Hematopoietic multipotent progenitor cell treated with erythropoietin and hydrocortisone succinate and interleukin-3 and kit ligand, for 6 days (in vitro differentiated cells): ENCODE data around the gene CDK5.

Experiments used
- DNase-seq: peaks from one replicate; pipeline ENCODE4 v3.0.0-alpha.2; 2015

CDK5 gene

DNA sequence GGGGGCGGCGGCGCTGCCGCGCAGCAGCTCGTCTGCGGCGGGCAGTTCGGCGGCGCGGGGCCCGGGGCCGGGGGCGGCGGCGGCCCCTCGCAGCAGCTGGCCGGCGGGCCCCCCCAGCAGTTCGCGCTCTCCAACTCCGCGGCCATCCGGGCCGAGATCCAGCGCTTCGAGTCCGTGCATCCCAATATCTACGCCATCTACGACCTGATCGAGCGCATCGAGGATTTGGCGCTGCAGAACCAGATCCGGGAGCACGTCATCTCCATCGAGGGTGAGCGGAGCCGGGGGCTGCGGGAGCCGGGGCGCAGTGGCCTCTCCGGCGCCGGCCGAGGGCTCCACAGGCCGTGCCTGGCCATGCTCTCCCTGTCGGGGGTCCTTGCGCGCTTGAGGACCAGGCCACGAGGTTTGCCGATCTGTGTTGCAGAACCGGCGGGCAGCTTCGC is 29.1 kb upstream of the CDK5 start:
- peak; percentile 45 for DNase-seq

DNA sequence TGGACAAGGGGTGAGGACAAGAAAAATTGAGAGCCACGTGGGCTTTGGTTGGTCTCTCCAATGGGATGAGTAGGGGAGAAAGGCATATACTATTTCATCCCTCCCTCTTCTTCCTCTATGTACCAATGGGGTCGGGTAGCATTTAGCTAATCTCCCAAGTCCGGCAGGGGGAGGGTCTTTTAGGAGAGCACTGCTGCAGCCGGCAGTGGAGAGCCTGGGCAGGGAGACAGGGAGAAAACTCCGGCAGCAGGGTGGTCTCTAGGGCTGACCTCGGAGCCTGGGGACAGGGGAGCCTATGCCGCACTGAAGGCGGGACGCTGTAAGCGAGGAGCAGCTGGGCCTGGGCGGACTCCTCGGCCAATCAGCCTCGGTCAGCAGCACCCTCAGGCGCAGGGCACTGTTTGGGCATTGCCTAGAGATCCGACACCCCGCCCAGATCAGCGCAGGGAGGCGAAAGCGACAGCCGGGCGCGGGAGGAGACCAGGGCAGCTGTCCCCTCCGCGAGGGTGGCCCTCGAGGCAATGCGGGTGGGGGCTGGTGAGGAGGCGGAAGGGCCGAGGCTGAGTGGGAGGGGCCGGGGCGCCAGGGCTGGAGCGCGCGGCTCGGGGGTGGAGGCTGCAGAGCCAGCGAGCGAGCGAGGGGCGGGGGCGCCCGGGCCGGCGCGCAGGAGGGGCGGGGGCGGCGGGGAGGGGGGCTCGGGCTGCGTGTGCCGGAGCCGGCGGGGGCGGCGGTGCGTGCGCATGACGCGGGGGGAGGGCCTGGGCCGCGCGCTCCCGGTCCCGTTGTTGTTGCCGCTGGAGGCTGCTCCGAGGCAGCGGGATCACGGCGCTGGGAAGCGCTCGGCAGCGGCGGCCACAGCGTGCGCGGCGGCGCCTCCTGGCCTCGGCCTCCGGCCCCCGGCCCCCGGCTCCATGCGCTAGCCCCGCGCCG is 28.3 kb upstream of the CDK5 start, which contains the start of gene AGAP3:
TSS of gene AGAP3 (plus strand) at position 785 of the 930 bp plus-strand sequence. CDS start 267 bp downstream, outside the sequence.
- peak; percentile 82 for DNase-seq

DNA sequence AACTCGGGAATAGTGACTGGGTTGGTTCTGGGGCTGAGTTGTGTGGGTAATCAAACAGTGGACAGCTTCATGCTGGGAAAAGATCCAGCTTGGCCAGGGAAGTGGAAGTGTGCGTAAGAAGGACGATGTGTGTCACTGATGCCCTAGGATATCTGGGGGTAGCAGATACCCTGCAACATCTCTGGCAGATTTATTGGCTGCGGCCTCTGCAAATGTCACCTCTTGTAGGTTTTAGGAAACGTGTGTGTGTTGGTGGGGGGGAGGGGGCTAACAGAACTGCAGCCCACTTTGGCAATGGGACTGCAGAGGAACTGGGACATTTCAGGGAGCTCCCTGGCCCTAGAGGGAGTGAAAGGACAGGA is 27.6 kb upstream of the CDK5 start:
- DNase-seq = no peak

DNA sequence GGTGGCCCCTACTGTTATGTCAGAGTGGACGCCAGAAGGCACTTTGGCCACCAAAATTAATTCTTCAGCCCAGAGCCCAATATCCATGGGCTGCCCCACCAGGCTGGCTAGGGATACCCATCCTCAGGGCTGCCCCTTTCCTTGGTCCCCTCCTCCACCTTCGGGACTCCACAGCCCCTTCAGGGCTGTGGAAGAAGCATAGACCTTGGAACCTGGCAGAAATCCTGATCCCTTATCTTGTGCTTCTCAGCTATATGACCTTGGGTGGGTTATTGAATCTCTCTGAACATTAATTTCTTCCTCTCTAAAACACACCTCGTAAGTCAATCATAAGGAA is 26.1 kb upstream of the CDK5 start:
- DNase-seq = no peak

DNA sequence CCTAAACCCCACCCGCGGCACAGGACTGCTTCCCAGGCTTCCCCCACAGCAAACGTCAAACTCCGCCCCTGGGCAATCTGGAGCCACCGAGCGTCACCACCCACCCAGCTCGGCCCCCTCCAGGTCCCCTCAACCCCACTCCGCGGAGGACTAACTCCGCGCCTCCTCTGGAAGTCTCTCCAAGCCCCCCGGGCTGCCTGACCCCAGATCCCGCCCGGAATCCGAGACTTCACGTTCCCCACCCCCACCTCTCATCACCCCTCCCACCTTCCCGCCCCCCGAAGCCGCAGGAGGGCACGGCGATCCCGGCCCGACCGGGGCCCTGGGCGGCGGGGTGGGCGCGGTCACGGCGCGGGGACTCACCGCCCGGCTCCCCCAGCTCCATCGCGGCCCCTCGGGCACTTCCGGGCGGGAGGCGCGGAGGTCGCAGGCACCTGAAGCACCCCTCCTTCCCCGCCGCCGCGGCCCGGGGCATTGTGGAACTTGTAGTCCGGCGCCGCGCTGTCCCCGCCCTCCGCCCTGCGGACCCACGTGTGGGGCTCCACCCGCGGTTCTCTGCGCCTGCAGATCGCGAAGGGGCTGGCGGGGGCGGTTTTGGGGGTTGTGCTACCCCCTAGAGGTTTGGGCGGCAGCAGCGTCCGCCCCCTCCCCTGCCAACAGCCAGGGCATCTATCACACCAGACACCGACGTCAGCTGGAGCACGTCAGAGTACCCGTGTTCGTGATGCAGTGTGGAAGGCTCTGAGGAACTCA is 25.6 kb upstream of the CDK5 start, which contains the start of gene TMUB1:
TSS of gene TMUB1 (minus strand) at position 423 of the 753 bp plus-strand sequence. CDS start 930 bp downstream, outside the sequence.
- peak; percentile 82 for DNase-seq

DNA sequence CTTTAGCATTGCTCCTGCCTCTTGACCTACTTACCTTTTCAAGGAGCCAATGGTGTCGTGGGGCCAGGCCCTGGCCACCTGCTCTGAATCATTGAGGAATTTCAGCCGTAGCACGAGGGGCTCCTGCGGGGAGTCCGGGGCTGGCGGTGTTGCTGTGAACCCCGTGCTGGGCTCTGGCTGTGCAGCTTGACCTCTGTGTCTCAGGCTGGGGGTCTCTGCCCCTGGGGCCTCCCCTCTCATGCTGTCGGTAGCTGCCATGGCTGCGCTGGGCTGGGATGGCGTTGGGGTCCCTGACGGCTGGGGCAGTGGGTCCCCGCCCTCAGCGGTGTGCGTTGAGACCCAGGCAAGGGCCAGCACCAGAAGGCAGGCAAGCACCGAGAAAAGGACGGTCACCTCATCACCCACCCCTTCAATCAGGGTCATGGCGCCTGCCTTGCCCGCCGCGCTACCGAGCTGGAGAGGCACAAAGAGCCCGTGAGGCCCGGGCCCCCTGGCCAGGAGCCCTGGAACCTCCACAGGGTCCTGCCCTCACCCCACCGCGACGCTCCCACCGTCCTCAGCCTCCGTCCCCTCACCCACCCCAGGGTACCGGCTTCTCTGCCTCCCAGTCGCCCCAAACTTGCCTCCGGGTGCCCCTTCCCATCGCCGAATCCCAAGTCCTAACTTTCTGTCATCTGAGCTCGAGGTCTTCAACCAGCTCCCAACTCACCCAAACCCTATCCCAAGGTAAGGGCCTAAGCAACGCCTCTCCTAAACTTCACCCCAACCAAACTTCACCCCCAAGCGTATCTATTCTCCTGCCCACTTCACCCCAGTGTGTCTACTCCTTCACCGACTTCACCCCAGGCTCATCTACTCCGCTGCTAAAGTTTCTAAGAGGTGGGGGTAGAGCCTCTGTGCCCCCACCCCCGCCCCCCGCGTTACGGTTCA is 24.7 kb upstream of the CDK5 start:
- no peak for DNase-seq

DNA sequence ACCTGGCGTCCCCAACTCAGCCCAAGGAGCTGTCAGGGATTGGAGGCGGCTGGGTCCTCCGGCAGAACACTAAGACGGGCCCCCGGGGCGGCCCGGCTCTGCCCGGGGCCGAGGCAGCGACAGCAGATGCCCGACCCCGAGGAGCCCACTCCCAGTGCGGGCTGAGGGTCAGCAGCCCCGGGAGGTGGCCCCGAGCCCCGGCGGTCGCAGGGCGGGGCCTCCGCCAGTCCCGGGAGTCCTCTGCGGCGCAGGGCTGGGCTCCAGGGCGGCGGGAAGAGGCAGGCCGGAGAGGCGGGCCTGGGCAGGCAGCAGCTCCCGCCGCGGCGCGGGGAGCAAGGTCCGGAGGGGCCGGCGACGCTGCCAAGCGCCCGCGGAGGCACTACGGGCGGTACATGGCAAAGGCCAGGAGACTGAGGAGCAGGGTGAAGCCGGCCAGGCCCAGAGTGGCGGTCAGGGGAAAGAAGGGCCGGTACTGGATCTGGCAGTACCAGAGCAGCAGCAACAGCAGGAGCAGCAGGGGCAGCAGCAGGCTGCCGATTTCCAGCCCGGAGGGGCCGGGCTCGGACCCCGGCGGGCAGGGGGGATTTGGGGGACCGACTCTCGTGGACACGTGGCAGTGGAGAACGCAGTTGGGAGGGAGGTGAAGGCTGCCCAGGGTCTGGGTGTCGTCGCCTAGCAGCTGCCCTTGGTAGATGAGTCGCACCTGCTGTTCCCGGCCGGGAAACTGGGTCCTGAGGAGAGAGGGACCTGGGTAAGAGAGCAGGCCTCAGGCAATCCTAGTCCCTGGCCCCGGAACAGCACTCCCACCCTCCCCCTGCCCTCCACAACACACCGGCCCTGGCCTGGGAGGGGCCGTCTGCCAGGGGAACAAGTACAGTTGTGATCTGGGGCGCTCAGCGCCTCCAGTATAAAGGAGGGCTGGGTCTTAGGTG is 23.7 kb upstream of the CDK5 start:
- DNase-seq = no peak

DNA sequence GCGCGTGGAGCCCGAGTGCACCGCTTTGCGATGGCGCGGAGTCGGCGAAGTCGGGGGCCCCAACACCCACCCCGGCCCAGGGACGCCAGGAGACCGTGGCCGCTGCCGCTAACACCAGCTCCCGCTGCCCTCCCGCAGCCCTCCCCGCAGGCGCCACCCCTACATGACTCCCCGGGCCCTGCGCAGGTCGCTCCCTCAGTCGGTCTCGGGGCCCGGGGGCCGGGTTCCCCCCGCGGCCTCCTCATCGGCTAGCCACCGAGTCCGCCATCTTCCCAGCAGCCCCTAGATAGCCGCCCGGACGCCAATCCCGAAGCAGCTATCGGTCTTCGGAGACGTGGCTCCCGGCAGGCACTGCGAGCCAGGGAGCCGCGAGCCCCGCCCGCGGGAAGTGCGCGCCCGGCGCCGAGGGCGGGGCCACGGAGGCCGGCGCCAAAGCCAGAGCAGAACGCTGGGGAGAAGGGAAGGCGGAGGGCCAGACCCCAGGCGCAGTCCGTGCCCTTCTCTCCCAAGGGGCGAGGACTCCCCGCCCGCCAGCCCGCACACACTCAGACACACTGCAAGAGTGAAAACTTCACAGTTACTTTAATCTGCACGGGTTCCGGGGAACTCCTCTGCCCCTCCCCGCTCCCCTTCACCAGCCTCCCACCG is 22.9 kb upstream of the CDK5 start, which contains the start of gene FASTK:
TSS of gene FASTK (minus strand) at position 288 of the 648 bp plus-strand sequence. CDS start at position 245, 43 bp downstream.
- peak; percentile 96 for DNase-seq

DNA sequence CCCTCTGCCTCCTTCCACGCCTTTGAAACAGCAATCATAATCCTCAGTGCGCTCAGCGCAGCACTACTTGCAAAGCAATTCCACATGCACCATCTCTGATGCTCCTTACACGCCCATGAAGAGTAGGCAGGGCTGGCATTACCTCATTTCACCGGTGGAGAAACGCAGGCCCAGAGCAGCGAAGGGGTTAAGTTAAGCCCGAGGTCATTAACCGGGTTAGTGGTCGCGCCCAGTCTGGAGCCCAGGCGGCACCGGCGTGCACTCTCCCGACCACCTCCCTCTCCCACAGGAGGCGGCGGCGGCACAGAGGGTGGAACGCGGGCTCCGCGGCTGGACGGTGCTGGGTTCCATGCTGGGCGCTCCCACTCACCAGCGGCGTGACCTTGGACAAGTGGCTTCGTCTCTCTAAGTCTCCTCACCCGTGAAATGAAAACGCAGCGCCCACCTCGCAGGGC is 22.4 kb upstream of the CDK5 start:
- DNase-seq = peak; percentile 62

DNA sequence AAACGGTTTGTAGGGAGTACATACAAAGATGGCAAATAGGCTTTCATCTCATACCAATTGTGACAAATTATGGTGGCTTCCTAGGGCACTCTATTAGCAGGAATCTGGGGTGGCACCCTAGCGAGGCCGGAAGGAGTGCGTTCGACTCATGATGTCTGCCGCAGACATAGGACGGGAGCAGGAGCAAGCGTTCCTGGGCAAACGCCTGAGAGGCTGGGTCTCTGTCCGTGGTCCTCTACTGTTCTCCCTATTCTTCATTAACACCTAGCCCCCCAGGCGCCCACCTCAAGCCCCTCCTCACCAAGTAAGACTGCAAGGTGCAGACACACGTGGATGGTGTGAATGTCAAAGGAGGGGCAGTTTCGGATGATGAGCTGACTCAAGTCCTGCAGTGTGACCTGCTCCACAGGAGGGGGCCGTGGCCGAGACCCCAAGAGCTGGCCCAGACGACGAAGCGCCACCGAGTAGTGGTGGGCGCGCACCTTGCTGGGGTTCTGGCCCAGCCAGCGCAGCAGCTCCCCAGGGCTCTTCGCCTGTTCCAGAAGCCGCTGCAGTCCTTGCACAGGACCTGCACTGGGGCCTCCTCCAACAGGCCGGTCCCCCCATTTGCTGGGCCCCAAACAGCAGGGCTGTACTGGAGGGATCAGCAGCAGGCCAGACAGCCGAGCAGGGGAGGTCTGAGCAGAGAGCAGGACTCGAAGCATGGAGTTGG is 21.7 kb upstream of the CDK5 start:
- DNase-seq = no peak

DNA sequence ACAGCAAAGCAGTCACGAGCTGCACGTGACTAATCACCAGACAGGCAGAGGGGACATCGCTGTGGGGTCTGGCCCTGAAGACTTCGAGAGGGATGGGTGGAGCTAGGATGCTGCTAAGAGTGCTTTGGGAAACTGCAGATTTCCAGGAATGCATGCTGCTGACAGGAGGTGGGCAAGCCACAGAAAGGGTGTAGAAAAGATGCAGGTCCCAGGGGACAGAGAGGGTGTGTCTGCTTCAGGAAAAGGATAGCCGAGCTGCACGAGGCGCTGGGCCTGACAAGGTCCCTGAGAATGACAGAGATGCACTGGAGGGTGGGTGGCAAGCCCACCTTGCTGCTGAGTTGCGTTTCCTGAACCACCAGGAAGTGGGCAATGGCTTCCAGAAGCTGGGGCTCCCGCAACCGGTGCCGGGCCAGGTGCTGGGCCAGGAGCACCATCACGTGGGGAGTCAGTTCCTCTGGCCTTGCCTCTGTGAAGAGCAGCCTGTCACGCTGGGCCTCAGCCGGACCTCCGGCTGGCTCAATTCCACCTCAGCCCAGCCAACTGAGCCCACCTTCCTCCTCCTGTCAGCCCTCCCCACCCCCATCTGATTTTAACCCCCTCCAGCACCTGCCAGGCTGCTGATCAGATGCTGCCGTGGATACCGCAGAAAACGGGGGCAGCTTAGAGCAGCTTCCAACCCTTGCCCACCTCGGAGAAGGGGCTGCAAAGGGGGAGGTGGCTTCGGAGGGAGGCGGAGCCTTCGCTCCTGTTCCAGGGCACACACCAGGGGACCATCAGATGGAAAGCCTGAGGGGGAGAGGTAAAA is 20.7 kb upstream of the CDK5 start:
- DNase-seq = no peak

DNA sequence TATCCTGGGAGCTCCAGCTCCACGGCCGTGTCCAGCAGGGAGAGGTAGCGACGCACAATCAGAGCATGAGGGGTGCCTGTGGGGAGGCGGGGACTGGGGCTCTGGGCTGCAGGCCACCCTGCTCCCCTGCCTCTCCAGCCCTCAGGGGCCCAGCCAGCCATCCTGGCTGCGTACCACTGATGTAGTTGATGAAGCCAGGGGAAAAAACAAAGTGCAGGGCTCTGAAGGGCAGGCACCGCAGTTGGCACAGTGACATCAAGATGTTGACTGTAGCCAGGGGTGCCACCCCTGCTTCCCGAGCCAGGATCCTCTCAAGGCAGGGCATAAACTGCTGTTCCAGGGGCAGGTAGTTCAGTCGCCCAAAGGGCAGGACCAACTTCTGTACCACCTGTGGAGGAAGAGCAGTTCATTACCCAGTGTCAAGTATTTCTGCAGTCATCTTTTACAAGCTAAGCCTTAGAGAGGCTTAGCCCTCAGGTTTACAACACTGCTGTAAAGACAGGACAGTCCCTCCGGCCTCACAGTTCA is 20.1 kb upstream of the CDK5 start:
- no peak for DNase-seq

DNA sequence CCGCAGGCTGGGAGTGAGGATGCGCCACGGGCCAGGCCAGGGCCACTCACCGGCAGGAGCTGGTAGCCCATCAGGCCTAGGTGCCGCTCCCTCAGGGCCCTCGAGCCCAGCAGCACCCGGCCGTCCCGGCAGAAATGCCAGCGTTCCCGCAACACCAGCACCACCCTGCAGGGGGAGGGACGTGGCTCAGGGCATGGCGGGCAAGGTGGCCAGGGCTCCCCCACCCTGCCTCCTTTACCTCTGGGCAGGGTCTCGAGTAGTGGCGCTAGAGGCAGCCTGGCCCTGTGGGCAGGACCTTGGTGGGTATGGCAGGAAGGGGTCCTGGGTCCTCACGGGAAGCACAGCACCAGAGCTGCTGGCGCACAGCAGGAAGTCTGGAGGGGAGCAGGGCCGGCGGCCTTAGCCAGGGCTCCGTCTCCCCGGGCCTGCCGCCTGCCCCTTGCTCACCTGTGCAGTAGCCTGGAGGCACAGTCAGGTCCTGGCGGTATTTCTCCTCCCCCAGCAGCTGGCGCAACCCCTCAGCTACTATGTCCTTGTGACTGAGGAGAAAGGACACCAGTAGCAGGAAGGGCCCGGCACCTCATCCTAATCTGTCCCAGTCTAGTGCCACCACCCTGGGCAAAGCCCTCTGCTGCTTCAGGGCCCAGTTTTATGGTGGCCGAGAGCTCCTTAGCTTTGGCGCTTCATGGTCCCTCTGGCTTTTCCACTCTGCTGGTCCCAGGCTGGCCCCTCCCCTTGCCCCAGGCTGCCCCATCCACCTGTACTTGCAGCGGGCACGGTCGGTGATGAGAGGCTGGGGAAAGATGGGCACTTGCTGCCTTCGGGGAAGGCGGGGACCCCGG is 19.4 kb upstream of the CDK5 start:
- peak; percentile 37 for DNase-seq

DNA sequence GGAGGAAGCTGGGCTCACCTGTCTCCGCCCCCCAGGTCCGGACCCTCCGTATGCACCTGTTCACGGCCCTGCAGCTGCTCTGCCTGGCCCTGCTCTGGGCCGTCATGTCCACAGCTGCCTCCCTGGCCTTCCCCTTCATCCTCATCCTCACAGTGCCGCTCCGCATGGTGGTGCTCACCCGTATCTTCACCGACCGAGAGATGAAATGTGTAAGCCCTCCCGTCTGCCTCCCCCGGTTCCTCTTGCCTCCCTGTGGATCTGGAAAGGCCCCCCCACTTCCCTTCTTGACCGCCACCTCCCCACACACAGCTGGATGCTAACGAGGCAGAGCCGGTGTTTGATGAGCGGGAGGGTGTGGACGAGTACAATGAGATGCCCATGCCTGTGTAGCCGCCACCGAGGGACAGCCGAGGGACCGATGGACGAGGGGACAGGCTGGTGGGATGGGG is 18.3 kb upstream of the CDK5 start:
- DNase-seq = no peak

DNA sequence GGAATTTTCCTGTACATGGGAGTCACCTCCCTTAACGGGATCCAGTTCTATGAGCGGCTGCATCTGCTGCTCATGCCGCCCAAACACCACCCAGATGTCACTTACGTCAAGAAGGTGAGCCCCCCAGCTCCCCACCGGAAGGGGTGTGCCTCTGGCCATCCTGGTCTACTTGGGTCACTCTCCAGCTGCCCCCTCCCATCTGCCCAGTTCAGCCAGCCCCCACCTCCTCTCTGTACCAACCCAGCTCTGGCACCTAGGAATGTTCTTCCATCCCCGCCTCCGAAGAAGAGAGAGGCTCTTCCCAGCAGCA is 17.9 kb upstream of the CDK5 start:
- no peak for DNase-seq

DNA sequence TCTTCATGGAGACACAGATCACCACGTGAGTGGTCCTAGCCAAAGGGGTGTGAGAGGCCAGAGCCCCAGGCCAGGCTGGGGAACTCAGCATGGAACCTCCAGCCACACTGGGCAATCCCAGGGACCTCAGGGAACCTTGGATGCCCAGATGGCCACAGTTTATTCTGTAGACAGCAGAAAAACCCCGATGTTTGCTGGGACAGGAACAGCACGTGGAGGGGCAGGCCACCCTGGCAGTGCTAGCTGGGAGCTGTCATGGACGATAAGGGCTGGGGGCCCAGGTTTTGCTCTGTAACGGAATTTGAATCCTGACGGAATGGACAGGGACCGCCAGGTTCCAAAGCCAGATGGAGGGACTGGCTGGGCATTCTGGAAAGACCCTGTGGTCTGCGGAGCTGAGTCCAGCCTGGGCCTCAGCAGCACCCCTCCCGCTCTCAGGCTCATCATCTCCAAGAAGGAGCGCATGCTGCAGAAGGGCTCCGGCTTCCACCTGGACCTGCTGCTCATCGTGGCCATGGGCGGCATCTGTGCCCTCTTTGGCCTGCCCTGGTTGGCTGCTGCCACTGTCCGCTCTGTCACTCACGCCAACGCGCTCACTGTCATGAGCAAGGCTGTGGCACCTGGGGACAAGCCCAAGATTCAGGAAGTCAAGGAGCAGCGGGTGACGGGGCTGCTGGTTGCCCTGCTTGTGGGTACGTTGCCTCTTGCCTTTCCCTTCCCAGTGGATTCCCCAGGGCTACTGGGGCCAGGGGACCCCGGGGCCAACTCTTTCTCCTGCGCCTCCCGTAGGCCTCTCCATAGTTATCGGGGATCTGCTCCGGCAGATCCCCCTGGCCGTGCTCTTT is 17.3 kb upstream of the CDK5 start:
- no peak for DNase-seq

DNA sequence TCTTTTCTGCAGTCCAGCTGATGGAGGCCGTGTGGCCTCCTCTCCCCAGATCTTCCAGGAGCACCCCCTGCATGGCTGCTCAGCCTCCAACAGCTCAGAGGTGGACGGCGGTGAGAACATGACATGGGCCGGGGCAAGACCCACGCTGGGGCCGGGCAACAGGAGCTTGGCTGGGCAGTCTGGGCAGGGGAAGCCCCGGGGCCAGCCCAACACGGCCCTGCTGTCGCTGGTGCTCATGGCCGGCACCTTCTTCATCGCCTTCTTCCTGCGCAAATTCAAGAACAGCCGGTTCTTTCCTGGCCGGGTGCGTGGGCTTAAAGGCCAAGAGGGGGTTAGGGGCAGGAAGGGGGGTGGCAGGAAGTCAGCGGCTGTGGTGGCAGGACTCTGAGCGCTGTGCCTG is 16.3 kb upstream of the CDK5 start:
- DNase-seq = no peak
